D341Med (cell line): ENCODE measurements around the gene MUC22.
"Not testable (repeated sequence)": the region's sequence is repeated elsewhere in the genome, so short reads cannot be mapped to it uniquely, and the experiment has no call there.

Experiments
- DNase-seq: peaks from one replicate; pipeline ENCODE4 v3.0.0; 2012; ENCODE audit warnings: low spot score

Gene MUC22

GRCh38 chr6:30998785-30999184 is 11.5 kb upstream of the MUC22 start:
- no peak for DNase-seq

GRCh38 chr6:31000067-31000860 is 10.0 kb upstream of the MUC22 start:
- not testable (repeated sequence) for DNase-seq

GRCh38 chr6:31001281-31001888 is 8.9 kb upstream of the MUC22 start:
- DNase-seq = no peak

GRCh38 chr6:31002471-31002870 is 7.8 kb upstream of the MUC22 start:
- no peak for DNase-seq

GRCh38 chr6:31004794-31005193 is 5.5 kb upstream of the MUC22 start:
- DNase-seq = no peak

- no peak for DNase-seq
Measured at GRCh38 chr6:31005249-31006020, 4.8 kb upstream of the MUC22 start.

- DNase-seq = no peak
Measured at GRCh38 chr6:31007694-31008093, 2.6 kb upstream of the MUC22 start.

GRCh38 chr6:31008165-31008564 is 2.1 kb upstream of the MUC22 start:
- no peak for DNase-seq

- DNase-seq = no peak
Measured at GRCh38 chr6:31009731-31010130, 543 bp upstream of the MUC22 start.

- no peak for DNase-seq
Measured at GRCh38 chr6:31011153-31011552, 879 bp downstream of the MUC22 start.

- no peak for DNase-seq
Measured at GRCh38 chr6:31016659-31017299, 6.5 kb downstream of the MUC22 start.

GRCh38 chr6:31017436-31017835 is 7.2 kb downstream of the MUC22 start:
- not testable (repeated sequence) for DNase-seq

- DNase-seq = no peak
Measured at GRCh38 chr6:31020057-31020456, 9.8 kb downstream of the MUC22 start.

GRCh38 chr6:31020631-31021255 is 10.5 kb downstream of the MUC22 start:
- not testable (repeated sequence) for DNase-seq

GRCh38 chr6:31021705-31022531 is 11.6 kb downstream of the MUC22 start:
- DNase-seq = not testable (repeated sequence)

GRCh38 chr6:31025595-31025994 is 15.3 kb downstream of the MUC22 start:
- no peak for DNase-seq

GRCh38 chr6:31031095-31031494 is 20.8 kb downstream of the MUC22 start:
- no peak for DNase-seq

- no peak for DNase-seq
Measured at GRCh38 chr6:31033075-31033474, 22.8 kb downstream of the MUC22 start.

GRCh38 chr6:31035862-31036497 is 25.7 kb downstream of the MUC22 start:
- DNase-seq = no peak

GRCh38 chr6:31037169-31037568 is 26.9 kb downstream of the MUC22 start:
- DNase-seq = no peak

- DNase-seq = no peak
Measured at GRCh38 chr6:31037682-31038081, 27.4 kb downstream of the MUC22 start.
